Measurements from ENCODE around the gene GGT7. TPM values are rescaled to one million over a fixed set of nuclear protein-coding genes. Genes with fewer than 3 reads are reported as not detected.

Gene GGT7
- total RNA-seq (2021; ENCODE audit: unreplicated experiment) (11.5 TPM), Bru-seq, nascent RNA (percentile 50 among the genes with signal in this experiment), BruChase-seq, experiment 1, labeled RNA remaining after a 2-hour chase (percentile 55 among the genes with signal in this experiment), BruChase-seq, experiment 2, labeled RNA remaining after a 6-hour chase (percentile 56 among the genes with signal in this experiment)
- 17.0 TPM for polyA plus RNA-seq (2012; ENCODE audit: insufficient read length)
- long read RNA-seq, partial matches to known transcripts: 3 of 8 reads
- long read RNA-seq, other reads (novel, unspliced or antisense): 5 of 8 reads

- intact Hi-C loops (cut with micrococcal nuclease; ENCODE audit: unreplicated experiment) (loop anchor here (10.0 kb wide), 1 partner anchor 222 kb away; the partner anchor contains the start of gene TRPC4AP), in situ Hi-C loops (cut with HindIII; ENCODE audit: low pct_unique_long_range_greater_than_20kb, low sequenced_read_pairs) (no loop called here)
- CTCF ChIA-PET: interaction anchor here (0.6 to 1.2 kb wide), 2 partner anchors 82 to 272 kb away, joined by 3 read pairs; no protein-coding TSS in a partner anchor
- no TSS peak for BruUV-seq (replicated peaks)
- POLR2A ChIA-PET: no interaction called here
- Histone ChIP-seq H3K36me3 (ENCODE audit: control insufficient read depth, insufficient read depth, low read length) (no peaks in the 10 kb centered on the region), H3K4me3 (ENCODE audit: low read depth in 2 of 2, low read length in 2 of 2) (peak within 1 kb of the TSS; percentile 62 to 67), H3K27me3 (ENCODE audit: control insufficient read depth, insufficient read depth, low read length) (no peaks in the 10 kb centered on the region), H3K9me3 (ENCODE audit: control insufficient read depth, insufficient read depth, low read depth, low read length) (no peaks in the 10 kb centered on the region), H3K4me1 (ENCODE audit: control insufficient read depth, insufficient read depth, low read length) (peaks cover 12% of the 10 kb centered on the region), H3K27ac (ENCODE audit: low read length) (peak within 1 kb of the TSS; percentile 75)
- TF ChIP-seq POLR2AphosphoS5 (IDR thresholded peaks at IDR 0.05; ENCODE audit: low read depth, low read length): no peak
- TF ChIP-seq CTCF (IDR thresholded peaks at IDR 0.05): peak; percentile 95
- TF ChIP-seq REST (IDR thresholded peaks at IDR 0.05; ENCODE audit: insufficient read depth in 1 of 2, low read depth in 2 of 2, low read length in 1 of 2): no peak
- TF ChIP-seq SIN3A (IDR thresholded peaks at IDR 0.05; ENCODE audit: borderline replicate concordance, insufficient read depth, low read depth, low read length): no peak
- no peak for TF ChIP-seq TCF7L2 (IDR thresholded peaks at IDR 0.05; ENCODE audit: low read depth, low read length)
- ATAC-seq (peak; percentile 65), DNase-seq (ENCODE audit: low read depth, low spot score) (no peak)
These were observed at the start of gene GGT7 for GRCh38 chr20:34872622-34873224. GGT7 (minus strand) TSS chr20:34872856; CDS start chr20:34872815, 41 bp downstream.

- Histone ChIP-seq H3K36me3 (ENCODE audit: control insufficient read depth, insufficient read depth, low read length) (no peaks in the 10 kb centered on the region), H3K4me3 (ENCODE audit: low read depth in 2 of 2, low read length in 2 of 2) (no peak overlapping the region), H3K4me1 (ENCODE audit: control insufficient read depth, insufficient read depth, low read length) (no peaks in the 10 kb centered on the region), H3K27me3 (ENCODE audit: control insufficient read depth, insufficient read depth, low read length) (no peaks in the 10 kb centered on the region), H3K27ac (ENCODE audit: low read length) (no peak overlapping the region), H3K9me3 (ENCODE audit: control insufficient read depth, insufficient read depth, low read depth, low read length) (no peaks in the 10 kb centered on the region)
- intact Hi-C loops (cut with micrococcal nuclease; ENCODE audit: unreplicated experiment) (no loop called here), in situ Hi-C loops (cut with HindIII; ENCODE audit: low pct_unique_long_range_greater_than_20kb, low sequenced_read_pairs) (no loop called here)
- no peak for ATAC-seq
- ChIA-PET POLR2A (no interaction called here), CTCF (interaction anchor here (0.7 kb wide), 1 partner anchor 17 kb away, joined by 5 read pairs; no protein-coding TSS in a partner anchor)
- TF ChIP-seq SIN3A (IDR thresholded peaks at IDR 0.05; ENCODE audit: borderline replicate concordance, insufficient read depth, low read depth, low read length) (no peak), POLR2AphosphoS5 (IDR thresholded peaks at IDR 0.05; ENCODE audit: low read depth, low read length) (no peak), TCF7L2 (IDR thresholded peaks at IDR 0.05; ENCODE audit: low read depth, low read length) (no peak), REST (IDR thresholded peaks at IDR 0.05; ENCODE audit: insufficient read depth in 1 of 2, low read depth in 2 of 2, low read length in 1 of 2) (no peak), CTCF (IDR thresholded peaks at IDR 0.05) (no peak)
- DNase-seq (ENCODE audit: low read depth, low spot score): no peak
- no TSS peak for BruUV-seq (replicated peaks)
These were observed 48.8 kb upstream of the GGT7 start for GRCh38 chr20:34921436-34921835.
